Stimulated activated CD4-positive, alpha-beta T cell treated with anti-CD3 and anti-CD28 coated beads, Interleukin-12 subunit alpha, Interleukin-12 subunit beta, amount 100 ng/mL, for 48 hours (primary cell): Measurements from ENCODE around the gene RCBTB1.
A peak's percentile ranks its signal among the peaks of the same experiment; 100 is the strongest.
"Not testable (repeated sequence)": the region's sequence is repeated elsewhere in the genome, so short reads cannot be mapped to it uniquely, and the experiment has no call there.

Experiments used
- DNase-seq, 3 donors: peaks; one replicate each; pipeline ENCODE4 v3.0.0-alpha.2; 2020; ENCODE audit warnings: low read depth in 2 of 3, low spot score in 1 of 3

The RCBTB1 gene

GRCh38 chr13:49606747-49607648 is 21.6 kb upstream of the RCBTB1 start:
- peak; percentile 62 to 71 (median 67) for DNase-seq

DNA sequence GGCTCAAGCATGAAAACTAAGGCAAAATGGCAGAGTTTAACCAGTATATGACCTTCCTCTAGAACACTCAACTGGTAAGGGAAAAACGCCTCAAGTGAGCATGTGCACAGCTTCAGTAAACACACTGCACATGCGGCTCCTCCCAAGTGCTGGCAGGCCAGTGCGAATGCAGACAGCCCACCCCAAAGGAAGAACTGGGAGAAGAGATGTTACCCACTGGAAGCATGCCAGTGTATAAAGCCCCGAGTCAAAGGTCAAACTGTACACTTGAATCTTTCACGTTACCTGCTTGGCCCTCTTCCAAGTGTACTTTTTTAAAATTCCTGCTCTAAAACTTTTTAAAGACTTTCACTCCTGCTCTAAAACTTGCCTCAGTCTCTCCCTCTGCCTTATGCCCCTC is 19.2 kb upstream of the RCBTB1 start:
- no peak for DNase-seq

GRCh38 chr13:49602615-49603014 is 17.3 kb upstream of the RCBTB1 start:
- DNase-seq = not testable (repeated sequence)

DNA sequence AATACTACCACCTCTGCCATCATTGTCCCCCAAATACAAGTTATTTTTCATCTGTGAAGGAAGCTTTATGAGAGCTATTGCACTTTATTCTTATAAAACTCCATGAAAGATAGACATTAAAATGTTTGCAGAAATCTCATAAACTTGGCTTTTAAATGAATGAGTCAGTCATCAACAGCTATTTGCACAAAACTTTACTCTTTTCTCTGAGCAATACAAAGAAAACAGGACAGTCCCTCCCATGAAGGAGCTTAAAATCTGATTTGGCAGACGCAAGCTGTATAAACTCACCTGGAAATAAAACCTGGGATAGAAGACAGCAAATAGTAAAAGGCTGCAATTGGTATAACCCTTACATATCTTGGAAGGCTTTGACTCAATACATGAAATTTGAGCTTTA is 16.6 kb upstream of the RCBTB1 start:
- no peak for DNase-seq

DNA sequence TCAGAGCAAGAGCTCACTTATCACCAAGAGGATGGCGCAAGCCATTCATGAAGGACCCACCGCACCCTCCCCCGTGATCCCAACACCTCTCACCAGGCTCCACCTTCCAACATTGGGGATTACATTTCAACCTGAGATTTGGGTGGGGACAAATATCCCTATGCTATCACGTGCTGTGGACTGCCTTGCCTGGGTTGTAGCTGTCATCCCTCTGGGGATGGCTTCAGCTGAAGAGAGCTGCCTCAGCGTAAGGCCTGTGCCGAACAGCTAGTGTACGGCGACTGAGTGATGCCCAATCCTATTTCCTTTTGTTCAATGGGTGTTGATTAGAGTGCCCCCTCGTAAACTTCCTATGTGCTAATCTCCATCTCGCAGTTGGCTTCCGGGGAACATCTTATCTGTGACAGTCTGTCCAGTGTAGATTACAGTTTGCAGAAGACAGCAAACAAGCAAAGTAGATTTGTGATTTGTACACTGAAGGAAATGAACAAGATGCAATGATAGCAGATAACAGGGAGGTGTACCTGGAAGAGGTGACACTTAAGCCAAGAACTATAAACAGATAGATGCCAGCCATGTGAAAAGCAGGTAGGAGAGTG is 11.8 kb upstream of the RCBTB1 start:
- no peak for DNase-seq

DNA sequence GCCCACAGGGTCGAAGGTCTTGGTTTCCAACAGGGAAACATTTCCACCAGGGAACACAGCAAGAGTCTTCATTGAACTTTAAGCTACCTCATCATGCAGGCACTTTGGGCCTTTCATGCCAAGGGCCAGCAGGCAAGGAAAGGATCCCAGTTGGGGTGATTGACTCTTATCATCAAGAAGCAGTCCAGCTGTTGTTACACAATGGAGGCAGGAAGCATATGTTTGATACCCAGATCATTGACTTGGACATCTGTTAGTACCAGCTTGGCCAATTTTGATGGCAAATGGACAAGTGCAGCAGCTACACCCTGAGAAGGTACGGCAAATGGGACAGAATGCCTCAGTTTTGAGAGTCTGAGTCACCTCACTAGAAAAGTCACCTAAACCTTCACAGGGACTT is 10.9 kb upstream of the RCBTB1 start:
- DNase-seq = no peak

DNA sequence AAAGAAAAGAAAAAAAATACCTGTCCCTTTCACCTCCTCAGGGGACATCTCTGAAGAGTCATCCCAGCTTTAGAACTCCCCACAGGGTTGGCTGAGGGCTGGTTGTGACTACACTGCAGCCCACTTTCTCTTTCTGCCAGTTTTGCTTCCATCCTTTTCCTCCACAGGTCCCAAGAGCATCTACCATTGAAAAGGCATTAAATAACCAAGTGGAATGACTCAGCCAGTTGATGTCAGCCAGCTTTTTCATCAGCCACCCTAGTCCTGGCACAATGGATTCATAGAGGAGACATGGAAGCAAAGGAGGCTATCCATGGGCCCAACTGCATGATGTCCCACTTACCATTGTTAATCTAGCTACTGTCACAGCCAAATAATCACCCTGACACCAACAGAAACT is 9.2 kb upstream of the RCBTB1 start:
- DNase-seq = no peak

- DNase-seq = not testable (repeated sequence)
Observed at GRCh38 chr13:49593876-49594275, 8.5 kb upstream of the RCBTB1 start.

- DNase-seq = not testable (repeated sequence)
Observed at GRCh38 chr13:49590714-49591113, 5.4 kb upstream of the RCBTB1 start.

DNA sequence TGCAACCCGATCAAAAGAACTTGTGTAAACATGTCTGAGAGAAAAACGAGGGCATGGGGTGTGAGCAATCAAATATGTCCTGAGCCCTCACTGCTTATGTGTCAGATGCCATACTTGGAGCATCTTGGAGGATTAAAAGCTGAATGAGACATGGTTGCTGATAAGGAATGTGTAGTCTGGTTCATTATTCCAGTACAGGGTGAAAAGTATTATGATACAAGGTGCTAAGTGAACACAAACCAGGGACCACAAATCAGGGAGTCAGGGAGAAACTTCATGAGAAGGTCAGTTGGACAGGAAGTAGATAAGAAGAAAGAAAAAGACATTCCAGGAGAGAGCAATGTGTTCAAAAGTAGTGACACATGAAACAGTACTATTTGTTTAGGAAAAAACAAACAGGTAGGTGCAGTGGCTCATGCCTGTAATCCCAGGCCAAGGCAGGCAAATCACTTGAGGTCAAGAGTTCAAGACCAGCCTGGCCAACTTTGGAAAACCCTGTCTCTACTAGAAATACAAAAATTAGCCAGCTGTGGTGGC is 2.0 kb upstream of the RCBTB1 start:
- DNase-seq = no peak

DNA sequence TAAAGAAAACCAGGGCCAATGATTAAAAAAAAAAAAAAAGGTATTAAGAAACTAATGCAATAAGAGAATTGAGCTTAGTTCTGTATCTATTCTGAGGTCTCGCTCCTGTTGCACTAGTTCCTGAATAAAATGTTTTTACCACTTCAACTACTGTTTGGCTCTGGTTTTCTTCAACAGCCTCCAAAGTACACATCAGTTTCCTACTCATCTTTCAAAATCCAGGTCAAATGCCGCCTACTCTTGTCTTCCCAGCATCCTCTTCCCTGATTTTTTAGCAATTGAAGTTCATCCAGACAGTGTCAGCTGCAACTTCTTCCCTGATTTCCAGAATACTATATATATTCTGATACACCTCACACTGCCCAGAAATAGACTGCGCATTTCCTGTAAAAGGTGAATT is 1.4 kb upstream of the RCBTB1 start:
- no peak for DNase-seq

- DNase-seq = no peak
Observed at GRCh38 chr13:49584771-49585182, 581 bp downstream of the RCBTB1 start.

- no peak for DNase-seq
Observed at GRCh38 chr13:49580980-49581680, 4.2 kb downstream of the RCBTB1 start.

DNA sequence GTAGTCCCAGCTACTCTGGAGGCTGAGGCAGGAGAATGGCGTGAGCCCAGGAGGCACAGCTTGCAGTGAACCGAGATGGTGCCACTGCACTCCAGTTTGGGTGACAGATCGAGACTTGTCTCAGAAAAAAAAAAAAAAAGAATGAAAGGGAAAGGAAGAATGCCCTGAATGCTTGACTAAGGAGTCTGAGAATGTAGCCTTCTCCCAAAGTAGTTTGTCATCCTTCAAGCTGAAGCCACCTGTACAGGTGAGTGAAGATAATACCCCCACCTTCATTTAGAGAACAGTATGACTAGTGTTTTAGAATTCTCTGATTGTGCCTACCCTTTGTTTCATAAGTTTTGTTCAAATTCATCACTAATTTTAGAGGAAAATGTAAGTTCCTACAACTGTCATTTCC is 5.9 kb downstream of the RCBTB1 start:
- no peak for DNase-seq

GRCh38 chr13:49571299-49572240 is 13.8 kb downstream of the RCBTB1 start:
- DNase-seq = no peak

- no peak for DNase-seq
Observed at GRCh38 chr13:49569993-49570689, 15.2 kb downstream of the RCBTB1 start.

DNA sequence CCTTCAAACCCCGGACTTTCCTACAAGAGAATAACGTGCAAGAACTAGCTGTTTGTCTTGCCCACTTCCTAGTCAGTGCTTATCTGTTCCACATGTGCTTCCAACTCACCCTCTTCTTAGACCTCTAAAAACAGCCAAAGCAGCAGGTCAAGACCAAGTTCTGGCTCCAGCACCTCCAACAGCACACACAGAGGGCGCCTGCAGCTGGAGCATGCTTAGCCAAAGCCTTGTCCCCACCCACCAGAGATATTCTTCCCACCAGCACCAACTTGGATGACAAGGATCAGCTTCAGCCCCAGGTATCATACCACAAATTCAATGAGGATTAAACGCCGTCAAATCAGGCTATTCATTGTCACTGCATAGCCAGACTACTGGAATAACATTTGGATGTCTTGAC is 17.9 kb downstream of the RCBTB1 start:
- DNase-seq = no peak

GRCh38 chr13:49566461-49566860 is 18.9 kb downstream of the RCBTB1 start:
- no peak for DNase-seq

DNA sequence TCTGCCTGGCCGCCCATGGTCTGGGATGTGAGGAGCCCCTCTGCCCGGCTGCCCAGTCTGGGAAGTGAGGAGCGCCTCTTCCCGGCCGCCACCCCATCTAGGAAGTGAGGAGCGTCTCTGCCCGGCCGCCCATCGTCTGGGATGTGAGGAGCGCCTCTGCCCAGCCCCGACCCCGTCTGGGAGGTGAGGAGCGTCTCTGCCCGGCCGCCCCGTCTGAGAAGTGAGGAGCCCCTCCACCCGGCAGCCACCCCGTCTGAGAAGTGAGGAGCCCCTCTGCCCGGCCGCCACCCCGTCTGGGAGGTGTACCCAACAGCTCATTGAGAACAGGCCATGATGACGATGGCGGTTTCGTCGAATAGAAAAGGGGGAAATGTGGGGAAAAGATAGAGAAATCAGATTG is 19.9 kb downstream of the RCBTB1 start:
- DNase-seq = not testable (repeated sequence)

GRCh38 chr13:49563516-49563915 is 21.8 kb downstream of the RCBTB1 start:
- no peak for DNase-seq
